ENCODE data around the gene TMEM176A.

- no peak for TF ChIP-seq TAF1 (IDR thresholded peaks at IDR 0.05; ENCODE audit: low read depth)
- no peak for TF ChIP-seq REST (IDR thresholded peaks at IDR 0.05; ENCODE audit: low read depth)
- no peak for TF ChIP-seq RAD21 (IDR thresholded peaks at IDR 0.05; ENCODE audit: low read depth)
- TF ChIP-seq EP300 (IDR thresholded peaks at IDR 0.05; ENCODE audit: borderline replicate concordance), result no peak
- no peak for TF ChIP-seq MAX (IDR thresholded peaks at IDR 0.05)
- TF ChIP-seq CEBPB (IDR thresholded peaks at IDR 0.05), result no peak
- TF ChIP-seq TCF12 (IDR thresholded peaks at IDR 0.05; ENCODE audit: low read depth), result no peak
- no peak for TF ChIP-seq CREB1 (IDR thresholded peaks at IDR 0.05; ENCODE audit: low read depth)
- TF ChIP-seq TEAD4 (IDR thresholded peaks at IDR 0.05), result no peak
- no peak for TF ChIP-seq EGR1 (IDR thresholded peaks at IDR 0.05)
- no peak for TF ChIP-seq YY1 (IDR thresholded peaks at IDR 0.05; ENCODE audit: low read depth)
Observed at GRCh38 chr7:150784120-150784736, 16.3 kb upstream of the TMEM176A start.
